Fibroblast of gingiva (primary cell): Measurements from ENCODE around the gene KCNMA1.
A peak's percentile ranks its signal among the peaks of the same experiment; 100 is the strongest.

Experiments used
- DNase-seq: peaks from one replicate; pipeline ENCODE4 v3.0.0-alpha.2; 2011; ENCODE audit warnings: low read depth

Gene KCNMA1

DNA sequence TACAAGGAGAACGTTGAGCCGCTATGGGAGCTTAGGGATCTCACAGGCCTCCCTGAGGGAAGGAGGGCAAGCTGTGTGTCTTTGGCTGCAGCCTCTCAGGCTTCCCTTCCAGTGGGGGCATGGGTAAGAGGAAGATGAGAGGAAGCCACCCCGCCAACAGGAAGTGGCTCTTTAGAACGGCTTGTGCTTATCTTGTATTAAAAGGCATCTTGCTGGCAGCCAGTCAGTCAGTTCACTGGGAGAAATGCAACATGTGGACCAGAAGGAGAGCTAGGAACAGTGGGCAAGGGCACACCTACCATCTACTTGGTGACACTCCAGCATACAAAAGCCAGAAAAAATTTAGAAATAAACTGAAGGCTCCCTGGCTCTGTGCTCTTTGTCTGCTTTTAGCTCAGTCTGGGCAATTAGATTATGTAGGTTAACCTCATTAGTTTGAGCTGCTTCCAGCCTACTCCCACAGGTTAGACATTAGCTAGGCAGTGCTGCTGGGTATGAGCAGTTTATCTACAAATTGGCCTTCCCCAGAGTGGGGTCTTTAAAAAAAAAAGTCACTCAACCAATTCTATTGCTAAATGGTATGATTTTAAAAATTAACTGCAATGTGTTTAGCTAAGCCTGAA lies 595.9 kb downstream of the KCNMA1 start:
- no peak for DNase-seq

DNA sequence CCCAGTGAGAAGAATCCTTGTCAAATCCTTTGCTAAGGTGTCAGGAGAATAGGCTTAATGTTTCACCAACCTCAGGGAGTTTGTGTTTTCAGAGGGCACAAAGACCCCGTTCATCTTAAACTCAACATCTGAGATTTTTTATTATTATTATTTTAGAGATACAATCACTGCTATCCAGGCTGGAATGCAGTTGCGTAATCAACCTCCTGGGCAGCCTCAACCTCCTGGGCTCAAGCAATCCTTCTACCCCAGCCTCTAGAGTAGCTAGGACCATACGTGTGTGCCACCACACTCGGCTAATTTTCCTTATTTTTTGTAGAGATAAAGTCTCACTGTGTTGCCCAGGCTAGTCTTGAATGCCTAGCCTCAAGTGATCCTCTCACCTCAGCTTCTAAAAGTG lies 599.2 kb downstream of the KCNMA1 start:
- no peak for DNase-seq

DNA sequence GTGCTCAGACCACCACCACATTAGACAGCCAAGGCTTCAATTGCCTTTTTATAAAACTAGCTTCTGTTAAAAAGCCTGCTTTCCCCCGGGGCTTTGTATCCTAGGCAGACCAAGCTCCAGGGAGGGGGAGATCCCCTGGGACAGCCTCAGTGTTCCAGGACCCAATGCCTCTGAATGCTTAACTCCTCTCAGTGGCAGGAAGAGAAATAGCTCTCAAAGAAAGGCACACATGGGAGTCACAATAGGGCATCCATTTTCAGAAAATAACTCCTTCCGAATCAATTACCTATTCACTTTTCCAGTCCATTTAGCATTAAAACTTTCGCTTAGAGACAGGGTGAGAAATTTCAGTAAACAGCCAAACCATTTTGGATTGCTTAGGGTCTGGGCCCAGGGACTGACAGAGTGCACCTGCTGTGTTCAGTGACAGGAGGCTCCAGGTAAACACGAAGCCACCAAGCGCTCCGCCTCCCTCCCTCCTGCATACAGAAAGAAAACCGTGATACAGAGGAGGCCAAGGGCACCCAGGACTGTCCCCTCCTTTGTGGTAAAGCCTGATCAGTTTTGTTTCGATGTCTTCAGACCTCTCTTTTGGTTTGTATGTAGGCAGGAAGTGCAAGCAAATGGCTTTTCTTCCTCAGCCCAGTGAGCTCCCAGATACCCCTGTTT lies 599.7 kb downstream of the KCNMA1 start:
- no peak for DNase-seq

DNA sequence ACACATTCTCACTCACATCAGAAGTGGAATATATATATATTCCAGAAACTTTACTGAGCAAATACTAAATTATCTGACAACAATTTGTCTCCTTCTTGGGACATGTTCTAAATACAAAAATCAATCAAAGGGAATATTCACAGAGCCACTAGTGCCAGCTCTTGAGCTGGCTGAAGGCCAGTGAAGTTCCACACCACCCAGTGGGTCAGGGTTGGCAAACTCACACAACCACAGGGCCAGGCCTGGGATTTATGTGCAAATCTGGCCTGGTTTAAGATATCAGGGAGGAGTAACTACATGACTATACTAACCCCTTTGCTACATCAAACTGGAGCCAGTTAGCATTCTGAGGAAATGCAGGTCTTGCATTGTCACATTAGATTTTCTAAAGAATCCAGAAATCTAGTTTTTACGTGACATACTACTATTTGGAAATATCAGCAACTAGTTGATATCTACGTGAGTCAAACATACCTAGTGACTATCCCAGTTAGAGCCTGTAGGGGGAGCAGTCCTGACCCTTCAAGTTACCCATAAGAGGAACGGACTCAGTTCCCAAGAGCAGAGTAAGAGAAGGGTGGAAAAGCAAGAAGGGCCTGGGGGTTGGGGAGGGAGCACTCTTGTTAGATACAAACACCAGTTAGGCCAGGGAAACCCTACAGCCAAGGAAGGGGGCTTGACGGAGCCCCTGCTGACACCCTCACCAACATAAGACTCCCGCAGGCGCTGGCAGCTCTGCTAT lies 600.4 kb downstream of the KCNMA1 start:
- DNase-seq: no peak

DNA sequence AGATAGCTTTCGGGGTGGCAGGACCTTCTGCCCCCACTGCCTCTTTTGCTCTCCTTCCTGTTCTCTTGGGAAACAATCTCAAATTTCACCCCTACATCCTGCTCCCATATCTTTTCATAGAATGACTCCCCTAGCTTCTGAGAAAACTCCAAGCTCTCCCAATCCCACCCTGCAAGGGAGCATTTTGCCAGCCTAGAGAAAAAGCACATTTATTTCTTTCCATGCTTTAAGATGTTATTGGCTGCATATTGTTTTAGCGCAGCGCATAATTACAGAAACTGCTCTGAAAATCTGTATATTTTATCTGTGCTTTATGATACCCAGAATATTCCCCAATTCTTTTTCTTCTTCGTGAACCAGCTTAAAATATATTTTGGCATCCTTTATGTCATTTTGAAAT lies 601.3 kb downstream of the KCNMA1 start:
- DNase-seq: no peak

DNA sequence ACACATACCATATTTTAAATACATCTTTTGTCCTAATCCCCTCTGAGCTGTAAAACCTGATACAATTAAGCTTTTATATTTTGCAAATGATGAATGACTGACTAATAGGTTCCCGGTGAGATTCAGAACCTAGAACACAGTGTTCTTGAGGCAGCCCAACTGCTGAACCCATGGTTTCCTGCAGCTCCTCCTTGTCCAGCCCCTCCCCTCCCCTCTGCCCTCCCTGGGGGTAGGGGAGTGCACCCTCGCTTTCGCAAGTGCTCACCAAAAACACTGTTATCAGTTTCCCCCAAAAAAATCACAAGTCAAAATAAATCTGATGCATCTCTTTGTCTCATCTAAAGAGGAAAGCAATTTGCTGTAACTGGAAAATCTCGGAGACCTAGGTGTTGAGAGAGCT lies 602.8 kb downstream of the KCNMA1 start:
- no peak for DNase-seq

DNA sequence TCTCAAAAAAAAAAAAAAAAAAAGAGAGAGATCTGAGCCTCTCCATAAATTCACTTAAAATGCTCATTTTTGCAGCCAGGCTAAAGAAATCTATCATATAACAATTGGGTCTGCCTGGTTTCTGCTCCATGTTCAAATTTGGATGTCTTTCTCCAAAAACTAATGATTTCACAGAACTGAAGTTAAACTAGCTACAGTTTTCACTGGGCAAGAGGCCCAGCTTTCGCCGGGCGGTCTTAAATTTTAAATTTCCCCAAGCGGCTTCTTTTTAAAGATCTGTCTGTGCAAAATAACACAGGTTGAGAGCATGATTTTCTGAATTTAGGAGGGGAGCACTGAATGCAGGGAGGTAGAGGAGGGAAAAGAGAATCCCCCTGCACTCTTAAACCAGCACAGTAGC lies 603.4 kb downstream of the KCNMA1 start:
- DNase-seq: no peak

DNA sequence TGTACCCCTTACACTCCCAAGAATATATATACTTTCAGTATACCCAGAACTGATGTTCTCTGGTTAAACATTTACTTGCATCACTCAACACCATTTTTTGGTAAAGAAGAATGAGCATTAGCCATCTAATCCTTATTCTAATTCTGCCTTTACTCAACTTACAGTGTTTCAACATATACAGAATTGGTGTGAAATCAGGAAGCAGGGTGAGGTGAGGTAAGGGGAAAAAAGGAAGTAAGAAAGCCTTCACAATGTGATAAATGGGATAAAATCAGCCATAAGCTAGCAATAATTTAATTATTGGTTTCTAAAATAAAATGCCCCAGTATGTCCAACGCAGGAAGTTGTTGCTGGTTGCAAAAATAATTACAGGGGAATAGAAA lies 605.4 kb downstream of the KCNMA1 start:
- DNase-seq: no peak

DNA sequence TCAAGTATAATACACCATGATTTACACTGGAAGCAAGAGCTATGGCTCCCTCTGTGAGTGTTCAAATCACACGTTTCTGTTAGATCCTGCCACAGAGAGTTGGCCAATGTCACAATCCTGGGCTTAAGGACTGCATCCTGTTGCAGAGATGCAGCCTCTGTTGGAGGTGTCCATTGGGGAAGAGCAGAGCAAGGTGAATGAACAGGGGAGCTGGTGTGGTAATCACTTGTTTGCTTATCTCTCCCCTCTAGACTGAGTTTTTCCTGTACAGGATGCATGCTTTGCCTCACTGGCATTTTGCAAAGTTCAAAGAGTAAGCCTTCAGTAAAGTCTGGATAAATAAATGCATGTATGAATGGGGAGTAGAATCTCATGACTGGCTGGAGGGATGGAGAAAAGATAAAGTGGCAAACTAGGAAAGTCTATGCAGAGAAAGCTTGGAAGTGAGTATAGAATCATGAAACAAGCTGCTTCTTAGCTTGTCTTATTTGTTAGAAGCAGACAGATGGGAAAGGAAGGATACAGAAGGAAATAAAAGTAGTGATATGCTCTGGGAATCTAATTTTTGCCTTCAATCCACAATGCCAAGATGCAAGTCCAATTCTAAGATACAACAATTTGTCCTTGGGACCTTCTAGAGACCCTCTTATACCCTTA lies 605.9 kb downstream of the KCNMA1 start:
- DNase-seq: no peak

DNA sequence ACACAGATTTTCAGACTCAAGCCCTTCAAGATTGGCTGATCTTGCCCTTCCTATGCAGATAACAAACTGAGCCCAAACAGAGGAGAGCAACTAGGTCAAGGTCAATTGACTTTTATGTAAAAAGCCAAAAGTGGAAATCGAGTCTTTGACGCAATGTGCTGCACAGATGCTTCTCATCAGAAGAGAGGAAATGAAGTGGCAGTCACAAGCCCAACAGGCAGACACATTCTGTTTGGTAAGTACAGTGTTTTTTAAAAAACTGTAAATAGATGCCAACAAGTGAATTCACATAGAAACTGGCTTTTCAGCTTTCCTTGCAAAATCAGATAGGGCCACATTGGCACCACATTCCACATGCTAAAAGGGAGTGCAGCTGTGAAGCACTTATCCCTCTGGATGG lies 606.6 kb downstream of the KCNMA1 start:
- peak; percentile 62 for DNase-seq

DNA sequence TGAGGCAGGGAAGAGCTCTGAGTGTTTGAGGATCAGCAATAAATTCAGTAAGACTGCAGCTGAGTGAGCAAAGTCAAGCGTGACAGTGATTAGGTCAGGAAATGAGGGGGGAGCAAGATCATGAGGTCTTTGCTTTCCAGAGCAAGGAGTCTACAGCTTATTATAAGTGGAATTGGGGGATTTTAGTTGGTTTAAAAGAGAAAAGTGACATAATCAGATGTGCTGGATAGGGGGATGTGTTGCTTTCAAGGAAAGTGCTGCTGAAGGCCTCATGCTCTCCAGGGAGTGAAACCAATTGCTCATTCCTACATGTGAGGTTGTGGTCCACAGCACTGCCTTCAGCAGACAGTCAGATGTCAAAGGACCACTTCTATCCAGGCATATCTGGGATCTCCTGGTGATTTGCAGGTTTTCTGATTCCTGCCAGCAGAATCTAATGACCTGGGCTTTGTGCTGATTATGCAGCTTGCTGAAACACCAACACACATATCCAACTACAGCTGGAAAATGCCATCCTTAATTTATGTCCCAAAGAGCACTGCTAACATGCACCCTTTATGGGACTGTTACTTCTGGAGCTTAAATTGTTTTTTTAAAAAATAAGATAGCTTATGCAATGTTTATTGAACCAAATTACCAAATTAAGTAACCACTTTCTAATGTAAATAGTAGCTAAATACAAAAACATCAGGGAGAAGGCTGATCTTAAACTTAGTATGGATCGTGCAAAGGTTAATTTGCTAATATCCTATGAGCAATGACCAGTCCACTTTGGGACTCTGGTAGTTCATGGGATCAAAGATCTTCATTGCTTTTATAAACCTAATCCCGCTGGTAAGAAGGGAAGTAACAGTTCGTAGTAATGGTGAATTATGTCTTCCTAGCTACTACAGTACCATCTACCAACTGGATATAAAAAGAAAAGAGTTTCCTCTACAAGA lies 607.6 kb downstream of the KCNMA1 start:
- DNase-seq: no peak

DNA sequence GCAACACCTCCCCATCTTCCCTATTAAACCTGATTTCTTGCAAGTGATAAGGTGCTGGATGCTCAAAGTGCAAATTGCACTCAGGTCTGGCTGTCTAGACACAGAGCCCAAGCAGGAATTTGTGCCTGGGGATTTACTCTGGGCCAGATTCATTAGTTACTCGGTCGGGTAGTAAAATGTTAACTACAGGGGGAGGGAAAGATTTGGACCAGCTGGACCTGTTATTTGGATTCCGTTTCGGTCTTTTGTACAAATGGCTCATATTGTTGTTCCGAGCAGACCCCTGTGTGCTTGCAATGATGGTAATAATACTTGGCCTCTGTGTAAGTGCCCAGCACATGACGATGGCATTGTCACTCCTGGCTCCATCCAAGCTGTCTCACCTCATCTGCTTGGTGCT lies 609.6 kb downstream of the KCNMA1 start:
- no peak for DNase-seq

DNA sequence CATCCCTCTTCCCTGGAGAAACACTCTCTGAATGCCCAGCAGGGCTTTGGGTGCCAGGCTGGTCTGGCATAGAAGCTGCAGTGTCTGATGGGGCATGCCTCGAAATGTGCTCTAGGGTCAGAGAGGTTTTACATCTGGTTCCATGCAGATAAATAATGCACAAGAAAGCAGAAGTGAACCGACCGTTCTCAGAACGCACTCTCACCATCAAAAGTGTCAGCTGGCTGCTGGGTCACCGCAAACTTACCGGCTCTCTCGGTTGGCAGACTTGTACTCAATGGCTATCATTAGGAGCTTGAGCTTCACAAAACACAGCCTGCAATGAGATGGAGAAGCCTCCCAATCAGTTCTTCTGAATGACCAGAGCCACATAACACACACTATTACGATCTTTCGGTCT lies 610.0 kb downstream of the KCNMA1 start:
- DNase-seq: no peak

DNA sequence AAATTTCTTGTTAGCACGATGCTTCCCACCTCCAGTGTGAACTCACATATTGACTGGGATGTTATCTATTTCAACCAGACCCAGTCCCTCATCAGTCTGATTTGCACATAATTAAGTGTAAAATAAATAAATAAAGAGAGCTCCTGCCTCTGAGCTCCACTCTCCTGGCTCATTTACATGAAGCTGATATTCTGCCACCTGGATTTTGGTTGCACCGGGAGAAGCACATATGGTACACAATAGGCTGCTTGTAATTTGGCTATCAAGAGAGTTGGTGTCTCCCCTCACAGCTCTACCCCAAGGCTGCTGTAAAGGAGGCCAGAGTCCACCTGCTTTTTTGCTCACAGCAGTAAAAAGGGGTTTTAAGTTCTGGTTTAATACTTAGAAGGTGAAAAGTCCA lies 610.5 kb downstream of the KCNMA1 start:
- no peak for DNase-seq

DNA sequence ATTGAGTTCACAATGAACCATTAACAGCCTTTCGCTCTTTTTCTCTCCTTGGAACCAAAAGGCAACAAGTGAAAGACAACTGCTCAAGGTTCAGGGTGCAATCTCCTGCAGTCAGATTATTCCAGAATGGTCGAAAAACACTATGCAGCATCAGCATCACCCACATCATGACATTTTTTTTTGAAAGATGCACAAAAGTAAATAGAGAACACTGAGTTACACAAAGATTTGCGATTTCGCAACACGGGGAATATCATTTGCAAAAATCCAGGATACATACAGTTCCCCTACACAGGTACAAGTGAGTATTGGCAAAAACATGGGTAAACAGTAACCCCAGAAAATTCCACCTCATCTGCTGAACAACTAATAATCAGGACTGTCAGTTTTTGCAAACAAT lies 611.5 kb downstream of the KCNMA1 start:
- no peak for DNase-seq

DNA sequence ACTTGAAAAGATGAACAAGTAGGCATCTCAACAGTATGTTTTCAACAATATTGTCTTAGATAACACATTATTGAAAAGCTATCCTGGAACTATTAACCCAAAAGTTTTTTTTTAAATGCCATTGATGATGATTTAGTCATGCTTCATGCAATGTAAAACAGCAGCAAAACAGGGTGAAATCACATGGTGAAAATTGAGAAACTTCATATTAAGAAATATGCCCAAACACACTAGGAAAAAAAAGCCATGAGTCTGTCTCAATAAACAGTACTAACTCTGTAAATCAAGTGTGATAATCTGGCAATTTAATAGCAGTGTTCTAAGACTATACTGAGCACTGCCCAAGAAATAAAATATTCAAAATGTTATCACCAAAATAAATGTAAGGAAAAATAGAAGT lies 613.1 kb downstream of the KCNMA1 start:
- DNase-seq: peak; percentile 73

DNA sequence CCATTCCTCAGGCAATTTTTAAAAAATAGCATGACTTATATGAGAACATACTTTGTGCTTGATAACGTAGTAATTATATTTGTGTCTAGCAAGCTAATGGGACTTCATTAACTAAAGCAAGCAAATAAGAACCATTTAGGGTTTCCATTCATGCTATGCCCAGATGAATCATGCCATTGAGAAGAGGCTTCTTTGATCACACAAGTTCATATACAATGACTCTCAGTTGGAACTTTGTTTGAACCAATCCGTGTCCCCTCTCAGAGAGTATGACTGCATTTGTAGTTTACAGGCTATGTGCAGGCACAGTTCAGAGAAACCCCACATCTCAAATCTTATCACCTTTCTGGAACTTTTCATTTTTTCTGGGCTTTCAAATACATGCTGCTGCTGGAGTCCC lies 614.2 kb downstream of the KCNMA1 start:
- no peak for DNase-seq

DNA sequence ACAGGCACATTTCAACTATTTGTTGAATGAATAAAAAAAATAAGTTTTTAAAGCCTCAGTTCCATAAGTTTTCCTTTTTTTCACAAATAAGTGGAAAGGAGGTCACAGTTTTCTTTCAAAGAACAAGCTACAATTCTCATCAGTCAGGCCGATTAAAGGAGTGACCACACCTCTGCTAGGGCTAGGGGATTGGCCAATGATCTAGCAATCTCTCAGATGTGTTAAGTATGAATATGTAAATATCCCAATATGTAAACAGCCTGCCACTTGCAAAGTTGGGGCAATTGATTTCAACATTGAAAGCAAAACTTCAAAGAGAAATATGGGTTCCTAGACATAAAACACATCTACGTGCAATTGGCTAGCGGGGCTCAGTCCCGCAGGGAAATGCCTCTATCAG lies 614.9 kb downstream of the KCNMA1 start:
- no peak for DNase-seq

DNA sequence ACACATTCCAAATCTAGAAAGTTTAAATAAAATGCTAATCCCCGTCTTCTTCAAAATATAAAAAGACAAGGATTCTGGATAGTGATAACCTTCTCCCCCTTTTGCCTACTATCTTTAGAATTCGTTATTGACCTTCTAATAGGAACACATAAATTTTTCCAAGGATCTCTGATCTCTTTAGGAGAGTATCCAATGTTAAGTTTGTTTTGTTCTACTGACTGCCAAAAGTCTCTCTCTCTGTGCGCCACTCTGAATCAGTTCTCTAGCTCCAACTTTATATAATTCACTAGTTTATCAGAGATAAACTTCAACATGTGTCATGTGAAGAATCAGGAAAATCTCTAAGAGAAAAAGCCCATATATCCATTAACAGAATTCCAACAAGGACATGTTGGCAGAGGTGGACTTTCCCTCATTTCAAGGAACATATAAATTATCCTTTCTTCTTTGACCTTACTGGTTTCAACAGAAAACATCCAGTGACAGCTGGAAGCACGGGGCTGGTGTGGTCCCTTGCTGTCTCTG lies 615.6 kb downstream of the KCNMA1 start:
- DNase-seq: no peak

DNA sequence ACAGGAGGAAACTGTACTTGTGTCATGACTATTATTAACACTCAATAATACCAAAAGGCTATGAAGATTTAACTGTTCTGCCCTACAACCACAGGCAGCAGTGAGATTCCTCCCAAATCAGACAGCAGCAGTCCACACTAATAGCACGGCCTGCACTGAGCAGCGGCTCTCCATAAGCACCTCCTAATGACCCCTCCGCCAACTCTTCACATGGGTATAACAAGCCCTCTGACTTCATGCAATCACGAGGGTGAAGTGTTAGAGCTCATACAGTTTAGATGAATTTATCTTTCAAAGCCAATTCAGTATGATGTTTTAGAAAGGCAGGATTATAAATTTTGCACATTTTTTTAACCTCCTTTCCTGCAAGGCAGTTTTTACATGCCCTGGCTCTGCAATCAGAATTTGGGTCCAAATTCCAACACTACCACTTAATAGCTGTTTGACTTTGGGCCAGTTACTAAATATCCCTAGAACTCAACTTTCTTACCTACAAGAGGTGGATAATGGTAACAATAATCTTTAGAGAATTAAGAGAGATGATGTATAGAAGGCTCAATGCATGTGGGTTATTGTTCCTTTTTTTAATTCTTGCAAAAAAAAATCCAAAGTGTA lies 617.1 kb downstream of the KCNMA1 start:
- no peak for DNase-seq

DNA sequence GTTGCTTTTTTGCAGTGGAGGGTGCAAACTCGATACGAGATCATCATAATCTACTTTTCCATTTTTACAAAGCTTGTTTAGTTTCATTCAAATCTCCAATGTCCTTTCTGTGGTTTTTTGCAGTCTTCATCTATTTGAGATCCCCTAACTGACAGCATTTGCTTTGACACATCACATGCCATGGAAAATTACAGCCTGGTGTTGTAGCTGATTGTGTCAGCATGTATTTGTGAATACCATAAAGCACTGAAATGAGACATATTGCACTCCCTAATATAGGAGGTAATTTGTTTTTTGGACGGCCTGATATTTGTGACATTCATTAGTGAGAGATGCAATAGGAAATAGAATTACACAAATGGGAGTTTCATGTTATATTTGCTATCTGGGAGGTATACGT lies 620.8 kb downstream of the KCNMA1 start:
- DNase-seq: no peak
